ENCODE results near the gene PLA2G12A.

DNA sequence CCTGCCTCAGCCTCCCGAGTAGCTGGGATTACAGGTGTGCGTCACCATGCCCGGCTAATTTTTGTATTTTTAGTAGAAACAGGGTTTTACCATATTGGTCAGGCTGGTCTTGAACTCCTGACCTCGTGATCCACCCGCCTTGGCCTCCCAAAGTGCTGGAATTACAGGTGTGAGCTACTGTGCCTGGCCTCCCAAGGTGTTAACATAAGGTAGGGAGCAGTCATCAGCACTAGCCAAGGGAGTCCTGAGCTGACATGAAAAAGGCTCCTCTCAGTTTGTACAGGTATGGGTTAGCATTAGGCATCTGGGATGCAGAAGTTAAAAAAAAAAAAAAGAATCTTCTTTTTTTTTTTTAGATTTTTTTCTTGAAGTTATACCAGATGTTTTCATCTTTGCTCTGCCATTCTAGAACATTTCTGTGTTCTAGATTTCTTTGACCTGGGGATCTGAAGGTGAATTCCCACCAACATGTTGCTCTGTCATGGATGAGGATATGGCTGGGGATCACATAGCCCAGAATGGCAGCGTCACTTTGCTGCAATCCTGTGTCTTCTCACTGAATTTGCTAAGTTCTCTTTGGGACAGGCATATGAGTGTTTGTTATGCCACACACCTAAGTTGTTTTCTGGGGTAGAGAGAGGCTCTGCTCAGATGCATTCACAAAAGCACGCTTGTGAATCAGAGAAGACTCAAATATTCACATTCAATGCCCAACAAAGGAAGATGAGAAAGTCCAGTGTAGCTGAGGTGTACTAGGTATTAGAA is 24.4 kb upstream of the PLA2G12A start:
- TF ChIP-seq ARNTL (CRISPR knock-in tag; IDR thresholded peaks at IDR 0.05; ENCODE audit: borderline replicate concordance, low read depth) (no peak), GLIS3 (CRISPR knock-in tag; IDR thresholded peaks at IDR 0.05) (no peak), TCF4 (CRISPR knock-in tag; IDR thresholded peaks at IDR 0.05; ENCODE audit: borderline replicate concordance) (no peak), ZC3H10 (CRISPR knock-in tag; IDR thresholded peaks at IDR 0.05) (no peak), TOX (CRISPR knock-in tag; IDR thresholded peaks at IDR 0.05; ENCODE audit: borderline replicate concordance) (no peak), OSR1 (CRISPR knock-in tag; IDR thresholded peaks at IDR 0.05) (no peak), PATZ1 (CRISPR knock-in tag; IDR thresholded peaks at IDR 0.05; ENCODE audit: borderline replicate concordance) (no peak), RARB (CRISPR knock-in tag; IDR thresholded peaks at IDR 0.05) (no peak), ZFP30 (CRISPR knock-in tag; IDR thresholded peaks at IDR 0.05) (no peak)
- TF ChIP-seq, protein P1, sequence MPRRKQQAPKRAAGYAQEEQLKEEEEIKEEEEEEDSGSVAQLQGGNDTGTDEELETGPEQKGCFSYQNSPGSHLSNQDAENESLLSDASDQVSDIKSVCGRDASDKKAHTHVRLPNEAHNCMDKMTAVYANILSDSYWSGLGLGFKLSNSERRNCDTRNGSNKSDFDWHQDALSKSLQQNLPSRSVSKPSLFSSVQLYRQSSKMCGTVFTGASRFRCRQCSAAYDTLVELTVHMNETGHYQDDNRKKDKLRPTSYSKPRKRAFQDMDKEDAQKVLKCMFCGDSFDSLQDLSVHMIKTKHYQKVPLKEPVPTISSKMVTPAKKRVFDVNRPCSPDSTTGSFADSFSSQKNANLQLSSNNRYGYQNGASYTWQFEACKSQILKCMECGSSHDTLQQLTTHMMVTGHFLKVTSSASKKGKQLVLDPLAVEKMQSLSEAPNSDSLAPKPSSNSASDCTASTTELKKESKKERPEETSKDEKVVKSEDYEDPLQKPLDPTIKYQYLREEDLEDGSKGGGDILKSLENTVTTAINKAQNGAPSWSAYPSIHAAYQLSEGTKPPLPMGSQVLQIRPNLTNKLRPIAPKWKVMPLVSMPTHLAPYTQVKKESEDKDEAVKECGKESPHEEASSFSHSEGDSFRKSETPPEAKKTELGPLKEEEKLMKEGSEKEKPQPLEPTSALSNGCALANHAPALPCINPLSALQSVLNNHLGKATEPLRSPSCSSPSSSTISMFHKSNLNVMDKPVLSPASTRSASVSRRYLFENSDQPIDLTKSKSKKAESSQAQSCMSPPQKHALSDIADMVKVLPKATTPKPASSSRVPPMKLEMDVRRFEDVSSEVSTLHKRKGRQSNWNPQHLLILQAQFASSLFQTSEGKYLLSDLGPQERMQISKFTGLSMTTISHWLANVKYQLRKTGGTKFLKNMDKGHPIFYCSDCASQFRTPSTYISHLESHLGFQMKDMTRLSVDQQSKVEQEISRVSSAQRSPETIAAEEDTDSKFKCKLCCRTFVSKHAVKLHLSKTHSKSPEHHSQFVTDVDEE (CRISPR knock-in tag; IDR thresholded peaks at IDR 0.05): no peak

Measured in SK-N-SH treated with all-trans-retinoic acid at 6 μM for 48 hours (cell line).